Parathyroid adenoma (tissue), 2 donors: ENCODE data around the gene PPIL1.

Experiments
- H2AFZ ChIP-seq: fragments of 300-600 bp; sonication (generic); one replicate; pipeline ENCODE4 v1.7.0; 2017; ENCODE audit warnings: antibody characterized with exemption, mild to moderate bottlenecking
- H3K27ac ChIP-seq: fragments of 300-600 bp; sonication (generic); one replicate; pipeline ENCODE4 v1.7.0; 2017
- H3K27me3 ChIP-seq: fragments of 300-600 bp; sonication (generic); one replicate; pipeline ENCODE4 v1.7.0; 2017; ENCODE audit warnings: low read length; ENCODE audit not compliant: control insufficient read depth, insufficient read depth
- H3K36me3 ChIP-seq: fragments of 300-600 bp; sonication (generic); one replicate; pipeline ENCODE4 v1.7.0; 2017; ENCODE audit warnings: low read length; ENCODE audit not compliant: control insufficient read depth, insufficient read depth
- H3K4me1 ChIP-seq: fragments of 300-600 bp; sonication (generic); one replicate; pipeline ENCODE4 v1.7.0; 2017; ENCODE audit warnings: control low read depth
- H3K4me2 ChIP-seq: fragments of 300-600 bp; sonication (generic); one replicate; pipeline ENCODE4 v1.7.0; 2017; ENCODE audit warnings: low read length
- H3K4me3 ChIP-seq: fragments of 300-600 bp; sonication (generic); one replicate; pipeline ENCODE4 v1.7.0; 2017; ENCODE audit warnings: low read depth, low read length
- H3K79me2 ChIP-seq: fragments of 300-600 bp; sonication (generic); one replicate; pipeline ENCODE4 v1.7.0; 2017; ENCODE audit warnings: control low read depth
- H3K9ac ChIP-seq: fragments of 300-600 bp; sonication (generic); one replicate; pipeline ENCODE4 v1.7.0; 2017; ENCODE audit warnings: mild to moderate bottlenecking
- H3K9me3 ChIP-seq: fragments of 300-600 bp; sonication (generic); one replicate; pipeline ENCODE4 v1.7.0; 2017; ENCODE audit warnings: low read length; ENCODE audit not compliant: control insufficient read depth
- TF ChIP-seq, protein P1 (sequence below): fragments of 300-600 bp; sonication (generic); IDR thresholded peaks from one replicate; pipeline ENCODE4 v1.7.0; 2017; ENCODE audit warnings: antibody characterized with exemption, mild to moderate bottlenecking
- donor health status: primary hyperparathyroidism.

The PPIL1 gene

DNA sequence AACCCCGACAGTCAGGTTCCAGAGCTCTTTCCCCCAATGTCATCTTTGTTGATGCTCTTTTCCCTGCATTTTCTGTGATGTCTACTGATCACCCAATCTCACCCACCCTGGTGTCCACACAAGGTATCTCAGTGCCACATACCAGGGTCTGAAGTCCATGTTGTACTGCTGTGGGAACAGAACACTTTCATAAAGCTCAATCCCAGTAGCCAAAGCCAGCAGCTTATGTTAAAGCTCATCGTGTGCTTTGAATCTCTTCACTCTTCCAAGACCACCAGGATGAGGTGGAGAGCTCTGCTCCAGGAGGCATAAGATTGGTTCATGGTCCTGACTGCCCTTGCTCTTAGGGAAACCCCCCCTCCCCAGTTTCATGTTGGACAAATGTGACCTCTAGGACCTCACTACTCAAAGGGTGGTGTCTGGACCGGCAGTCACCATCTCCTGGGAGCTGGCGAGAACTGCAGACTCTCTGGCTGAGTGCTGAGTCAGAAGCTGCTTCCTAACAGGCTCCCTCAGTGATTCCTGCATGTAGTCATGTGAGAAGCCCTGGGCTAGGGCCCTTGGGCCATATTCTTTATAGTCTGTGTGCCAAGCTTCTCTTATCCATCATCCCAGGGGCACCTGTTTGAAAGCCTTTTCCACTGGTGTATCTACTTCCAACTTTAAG, 22.0 kb downstream of the PPIL1 start:
- H3K4me1 ChIP-seq, result peaks cover 6% of the 10 kb centered on the region
- H3K27ac ChIP-seq, result no peak overlapping the region
- H2AFZ ChIP-seq, result no peak overlapping the region
- TF ChIP-seq, protein P1, sequence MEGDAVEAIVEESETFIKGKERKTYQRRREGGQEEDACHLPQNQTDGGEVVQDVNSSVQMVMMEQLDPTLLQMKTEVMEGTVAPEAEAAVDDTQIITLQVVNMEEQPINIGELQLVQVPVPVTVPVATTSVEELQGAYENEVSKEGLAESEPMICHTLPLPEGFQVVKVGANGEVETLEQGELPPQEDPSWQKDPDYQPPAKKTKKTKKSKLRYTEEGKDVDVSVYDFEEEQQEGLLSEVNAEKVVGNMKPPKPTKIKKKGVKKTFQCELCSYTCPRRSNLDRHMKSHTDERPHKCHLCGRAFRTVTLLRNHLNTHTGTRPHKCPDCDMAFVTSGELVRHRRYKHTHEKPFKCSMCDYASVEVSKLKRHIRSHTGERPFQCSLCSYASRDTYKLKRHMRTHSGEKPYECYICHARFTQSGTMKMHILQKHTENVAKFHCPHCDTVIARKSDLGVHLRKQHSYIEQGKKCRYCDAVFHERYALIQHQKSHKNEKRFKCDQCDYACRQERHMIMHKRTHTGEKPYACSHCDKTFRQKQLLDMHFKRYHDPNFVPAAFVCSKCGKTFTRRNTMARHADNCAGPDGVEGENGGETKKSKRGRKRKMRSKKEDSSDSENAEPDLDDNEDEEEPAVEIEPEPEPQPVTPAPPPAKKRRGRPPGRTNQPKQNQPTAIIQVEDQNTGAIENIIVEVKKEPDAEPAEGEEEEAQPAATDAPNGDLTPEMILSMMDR, result no peak
- no peak overlapping the region for H3K4me3 ChIP-seq
- H3K27me3 ChIP-seq, result no peaks in the 10 kb centered on the region
- no peaks in the 10 kb centered on the region for H3K9me3 ChIP-seq
- no peak overlapping the region for H3K9ac ChIP-seq
- no peak overlapping the region for H3K4me2 ChIP-seq
- H3K36me3 ChIP-seq, result no peaks in the 10 kb centered on the region
- H3K79me2 ChIP-seq, result no peaks in the 10 kb centered on the region

- Histone ChIP-seq H3K4me2 (no peak overlapping the region), H3K9ac (no peak overlapping the region), H3K27me3 (no peaks in the 10 kb centered on the region), H3K79me2 (no peaks in the 10 kb centered on the region), H3K27ac (no peak overlapping the region), H3K36me3 (no peaks in the 10 kb centered on the region), H3K4me1 (peaks cover 6% of the 10 kb centered on the region), H2AFZ (no peak overlapping the region), H3K4me3 (no peak overlapping the region), H3K9me3 (no peaks in the 10 kb centered on the region)
- TF ChIP-seq, protein P1, result no peak
Observed at GRCh38 chr6:36851626-36852025, 23.0 kb downstream of the PPIL1 start.

GRCh38 chr6:36851149-36851614, 23.4 kb downstream of the PPIL1 start:
- Histone ChIP-seq H3K9ac (no peak overlapping the region), H3K4me2 (no peak overlapping the region), H3K79me2 (no peaks in the 10 kb centered on the region), H3K27me3 (no peaks in the 10 kb centered on the region), H3K9me3 (no peaks in the 10 kb centered on the region), H3K36me3 (no peaks in the 10 kb centered on the region), H3K27ac (no peak overlapping the region), H3K4me3 (no peak overlapping the region), H3K4me1 (peaks cover 6% of the 10 kb centered on the region), H2AFZ (no peak overlapping the region)
- TF ChIP-seq, protein P1, result peak; percentile 73

- Histone ChIP-seq H3K36me3 (no peaks in the 10 kb centered on the region), H3K9me3 (no peaks in the 10 kb centered on the region), H3K27ac (no peak overlapping the region), H3K27me3 (no peaks in the 10 kb centered on the region), H2AFZ (no peak overlapping the region), H3K4me2 (no peak overlapping the region), H3K4me1 (peaks cover 6% of the 10 kb centered on the region), H3K9ac (no peak overlapping the region), H3K4me3 (no peak overlapping the region), H3K79me2 (no peaks in the 10 kb centered on the region)
- TF ChIP-seq, protein P1, result no peak
Observed at GRCh38 chr6:36850021-36850420, 24.6 kb downstream of the PPIL1 start.
